CD4-positive, alpha-beta T cell treated with Interferon gamma for 1 hour (primary cell): ENCODE data around the gene RAB27A.
A peak's percentile ranks its signal among the peaks of the same experiment; 100 is the strongest.

Experiments
- DNase-seq: peaks from one replicate; pipeline ENCODE4 v3.0.0-alpha.2; 2020

Gene RAB27A

DNA sequence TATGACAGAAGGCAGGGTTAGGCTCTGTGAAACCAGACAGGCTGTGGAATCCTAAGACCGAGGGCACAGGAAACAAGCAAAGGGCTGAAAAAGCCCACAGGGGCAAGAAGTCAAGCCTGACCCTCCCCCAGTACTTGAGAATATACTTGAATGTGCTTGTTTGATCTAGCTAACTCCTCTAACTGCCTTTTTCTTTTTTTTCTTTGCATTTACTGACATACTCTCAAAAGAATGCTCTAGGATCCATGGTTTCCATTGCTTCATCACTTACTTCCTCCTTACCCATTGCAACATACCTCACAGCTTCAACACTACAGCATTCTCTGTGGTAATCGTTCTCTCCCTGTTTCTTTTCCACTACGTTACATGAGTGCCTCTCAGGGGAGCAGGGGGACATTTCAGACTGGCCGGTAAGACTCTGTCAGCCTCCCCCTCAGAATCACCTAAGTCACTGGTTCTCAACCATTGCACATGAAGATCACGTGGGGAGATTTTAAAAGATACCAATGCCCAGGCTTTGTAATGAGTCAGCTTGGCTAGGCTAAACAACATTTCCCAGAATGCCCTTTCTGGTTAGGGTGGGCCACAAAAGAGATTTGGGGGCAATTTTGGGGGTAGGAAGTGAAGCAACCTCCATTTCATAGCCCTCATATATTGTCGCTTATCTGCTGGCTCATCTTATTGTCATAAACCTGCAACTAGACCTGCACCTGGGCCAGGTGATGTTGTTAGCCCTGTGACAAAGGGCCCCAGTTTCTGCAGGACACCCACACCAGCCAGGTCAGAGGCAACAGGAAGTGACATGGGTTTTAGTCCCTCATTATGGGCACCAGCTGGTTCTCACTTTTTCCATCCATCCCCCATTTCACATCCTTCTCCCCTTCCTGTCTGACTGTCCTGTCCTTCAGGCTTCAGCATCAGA, 68.3 kb downstream of the RAB27A start:
- DNase-seq: peak; percentile 20

GRCh38 chr15:55220606-55221005, 69.0 kb downstream of the RAB27A start:
- no peak for DNase-seq

DNA sequence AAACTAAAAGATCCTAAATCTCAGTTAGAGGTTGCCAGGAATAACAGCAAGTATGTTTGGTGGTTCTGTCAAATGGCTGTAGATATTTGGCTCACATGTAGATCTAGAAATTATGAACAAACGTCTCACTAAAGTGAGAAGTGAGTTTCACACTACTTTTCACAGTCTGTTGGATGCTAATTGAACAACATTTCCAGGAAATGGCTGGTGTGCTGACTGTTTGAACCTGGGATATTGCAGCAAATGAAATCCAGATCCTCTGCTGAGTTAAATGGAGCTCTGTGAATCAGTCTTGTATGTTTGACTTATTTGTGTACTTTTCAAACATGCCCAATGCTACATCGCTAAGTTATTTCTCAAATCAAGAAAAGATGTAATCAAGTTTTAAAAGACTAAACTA, 71.6 kb downstream of the RAB27A start:
- DNase-seq: no peak

GRCh38 chr15:55204464-55204863, 85.1 kb downstream of the RAB27A start:
- DNase-seq: no peak

DNA sequence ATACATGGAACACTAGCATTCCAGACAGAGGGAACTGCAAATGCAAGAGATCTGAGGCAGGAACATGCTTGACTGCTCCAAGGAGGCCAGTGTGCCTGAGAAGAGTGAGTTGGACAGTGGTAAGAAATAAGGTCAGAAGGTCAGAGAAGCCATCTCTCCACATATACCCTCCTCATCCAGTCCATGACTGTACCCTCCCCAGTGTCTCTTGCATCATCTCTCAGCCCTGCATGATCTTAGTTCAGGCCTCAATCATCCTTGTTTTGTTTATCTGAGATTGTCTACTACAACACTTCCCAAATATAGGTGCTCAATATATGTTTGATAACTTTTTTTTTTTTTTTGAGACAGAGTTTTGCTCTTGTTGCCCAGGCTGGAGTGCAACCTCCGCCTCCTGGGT, 87.4 kb downstream of the RAB27A start:
- DNase-seq: no peak

DNA sequence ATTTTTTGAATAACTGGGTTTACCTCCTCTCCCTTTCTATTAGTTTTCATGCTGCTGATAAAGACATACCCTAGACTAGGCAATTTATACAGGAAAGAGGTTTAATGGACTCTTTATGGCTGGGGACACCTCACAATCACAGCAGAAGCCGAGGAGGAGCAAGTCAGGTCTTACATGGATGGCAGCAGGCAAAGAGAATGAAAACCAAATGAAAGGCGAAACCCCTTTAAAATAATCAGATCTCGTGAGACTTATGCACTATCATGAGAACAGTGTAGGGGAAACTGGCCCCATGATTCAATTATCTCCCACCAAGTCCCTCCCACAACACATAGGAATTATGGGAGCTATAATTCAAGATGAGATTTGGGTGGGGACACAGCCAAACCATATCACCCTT, 90.9 kb downstream of the RAB27A start:
- DNase-seq: no peak

DNA sequence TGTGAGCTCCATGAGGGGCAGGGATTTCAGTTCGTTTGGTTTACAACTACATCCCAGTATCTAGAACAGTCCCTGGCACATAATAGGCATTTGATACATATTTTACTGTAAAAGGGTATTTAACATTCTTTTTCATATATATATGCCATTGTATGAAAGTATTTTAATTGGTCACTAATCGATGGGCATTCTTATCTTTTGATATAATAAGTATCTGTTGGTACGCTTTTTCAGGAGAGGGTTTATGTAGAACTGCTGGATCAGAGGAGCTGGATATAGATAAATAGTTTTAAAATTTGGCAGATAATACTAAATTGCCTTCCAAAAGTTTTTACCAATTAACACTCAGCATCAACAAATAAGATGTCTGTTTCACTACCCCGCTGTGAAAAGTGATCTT, 91.9 kb downstream of the RAB27A start:
- DNase-seq: no peak

DNA sequence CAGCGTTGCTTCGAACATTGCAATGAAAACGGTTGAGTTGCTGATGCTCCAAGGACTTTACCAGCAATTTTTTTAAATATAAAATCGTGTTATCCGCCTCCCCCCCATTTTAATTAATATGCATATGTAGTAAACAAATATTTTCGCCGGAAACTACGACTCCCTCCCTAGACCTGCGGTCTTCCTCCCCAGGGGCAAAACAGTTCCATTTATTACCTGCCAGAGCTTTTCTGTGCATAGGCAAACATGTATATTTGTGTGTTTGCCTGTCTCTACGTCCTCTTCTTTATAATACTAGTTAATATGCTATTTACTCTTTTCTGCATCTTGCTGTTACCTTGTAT, 92.3 kb downstream of the RAB27A start:
- DNase-seq: no peak

- peak; percentile 98 for DNase-seq
Measured at GRCh38 chr15:55196458-55197361, 92.9 kb downstream of the RAB27A start, which contains the start of gene RSL24D1. TSS of gene RSL24D1 (minus strand) at chr15:55196941. CDS start at chr15:55196890, 51 bp downstream.

DNA sequence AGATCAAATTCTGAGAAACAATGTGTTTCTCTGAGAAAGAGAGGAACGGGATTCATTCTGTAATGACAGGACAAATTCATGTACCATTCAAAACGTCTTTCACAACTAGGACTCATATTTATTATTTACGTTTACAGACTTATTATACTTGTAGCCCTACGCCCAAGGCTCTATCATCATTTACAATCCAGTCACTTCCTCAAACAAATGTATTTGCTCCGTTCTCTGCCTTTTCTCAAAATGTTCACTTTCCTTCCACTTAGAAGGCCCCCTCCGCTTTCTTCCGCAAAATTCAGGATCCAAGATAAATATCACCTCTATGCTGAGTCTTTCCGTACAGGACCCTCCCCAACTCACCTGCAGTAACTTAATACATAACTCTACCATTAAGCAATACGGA, 93.6 kb downstream of the RAB27A start:
- DNase-seq: no peak

DNA sequence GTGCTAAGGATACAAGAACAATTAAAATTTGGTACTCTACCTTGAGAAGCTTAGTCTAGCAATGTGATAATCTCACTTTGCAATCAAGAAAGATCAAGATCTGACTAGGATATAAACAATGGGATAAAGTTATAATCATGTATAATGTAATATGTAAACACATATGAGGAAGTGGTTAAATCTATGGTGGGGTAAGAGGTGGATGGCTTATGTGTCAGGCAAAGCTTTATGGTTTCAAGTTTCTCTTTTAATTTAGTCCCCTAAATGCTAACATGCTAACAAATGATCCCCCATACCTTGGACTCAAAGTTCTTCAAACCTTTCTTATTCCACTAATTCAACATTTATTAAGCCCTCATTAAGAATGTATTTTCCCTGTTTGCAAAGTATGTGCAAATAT, 95.4 kb downstream of the RAB27A start:
- no peak for DNase-seq

- no peak for DNase-seq
Measured at GRCh38 chr15:55186331-55186730, 103.3 kb downstream of the RAB27A start.

DNA sequence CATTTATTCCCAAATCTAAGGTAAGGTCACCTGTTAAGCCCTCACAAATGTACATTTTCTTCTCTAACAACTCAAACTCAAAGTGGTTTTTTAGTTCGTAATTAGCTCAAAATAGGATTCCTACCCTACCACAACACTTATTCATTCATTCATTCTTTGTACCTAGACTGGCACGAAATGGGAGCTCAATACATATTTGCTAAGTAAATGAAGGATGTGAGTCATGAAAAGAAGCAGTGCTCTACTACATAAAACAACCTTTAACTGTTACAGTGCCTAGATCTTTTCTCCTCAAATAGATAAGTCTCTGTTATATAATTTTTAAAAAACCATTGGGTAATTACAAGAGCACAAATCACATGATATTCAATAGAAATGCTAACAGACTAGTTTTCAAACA, 105.9 kb downstream of the RAB27A start:
- DNase-seq: no peak

DNA sequence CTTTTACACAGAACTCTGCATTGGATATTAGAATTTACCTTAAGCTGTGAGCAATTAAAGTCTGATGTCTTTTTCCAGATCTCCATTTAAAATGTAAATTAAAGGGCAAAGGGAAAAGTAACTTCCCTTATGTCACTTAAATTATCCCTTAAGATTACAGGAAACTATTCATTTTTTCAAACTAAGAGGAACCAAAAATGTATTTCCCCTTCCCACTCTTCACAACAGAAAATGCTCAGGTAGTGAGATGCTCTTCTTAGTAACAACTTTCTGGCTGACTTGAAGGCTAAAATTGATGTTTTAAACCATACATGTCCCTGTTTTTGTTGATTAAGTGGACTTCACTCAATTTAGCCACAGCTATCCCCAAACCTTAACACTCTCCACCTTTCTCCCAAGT, 110.5 kb downstream of the RAB27A start:
- no peak for DNase-seq

GRCh38 chr15:55170361-55170760, 119.3 kb downstream of the RAB27A start:
- DNase-seq: no peak

DNA sequence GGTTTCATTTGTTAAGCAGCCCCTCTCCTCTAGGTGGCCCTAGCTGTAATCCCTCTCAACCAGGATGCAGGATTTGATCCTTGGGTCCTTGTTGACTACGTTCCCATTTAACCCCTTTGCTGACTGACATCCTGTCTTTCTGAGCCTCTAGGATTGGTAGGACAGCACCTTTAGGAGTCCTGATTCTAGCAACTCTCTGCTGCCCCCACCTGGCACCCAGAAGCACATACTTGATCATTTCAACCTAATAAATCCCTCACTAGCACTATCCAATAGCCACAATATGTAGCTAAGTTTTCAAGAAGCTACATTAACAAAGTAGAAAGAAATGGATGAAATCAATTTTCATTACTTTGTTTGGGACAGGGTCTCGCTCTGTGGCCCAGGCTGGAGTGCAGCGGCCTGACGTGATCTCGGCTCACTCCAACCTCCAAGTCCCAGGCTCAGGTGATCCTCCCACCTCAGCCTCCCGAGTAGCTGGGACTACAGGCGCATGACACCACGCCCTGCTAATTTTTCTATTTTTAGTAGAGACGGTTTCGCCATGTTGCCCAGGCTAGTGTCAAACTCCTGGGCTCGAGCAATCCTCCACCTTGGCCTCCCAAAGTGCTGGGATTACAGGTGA, 121.2 kb downstream of the RAB27A start:
- DNase-seq: peak; percentile 27

DNA sequence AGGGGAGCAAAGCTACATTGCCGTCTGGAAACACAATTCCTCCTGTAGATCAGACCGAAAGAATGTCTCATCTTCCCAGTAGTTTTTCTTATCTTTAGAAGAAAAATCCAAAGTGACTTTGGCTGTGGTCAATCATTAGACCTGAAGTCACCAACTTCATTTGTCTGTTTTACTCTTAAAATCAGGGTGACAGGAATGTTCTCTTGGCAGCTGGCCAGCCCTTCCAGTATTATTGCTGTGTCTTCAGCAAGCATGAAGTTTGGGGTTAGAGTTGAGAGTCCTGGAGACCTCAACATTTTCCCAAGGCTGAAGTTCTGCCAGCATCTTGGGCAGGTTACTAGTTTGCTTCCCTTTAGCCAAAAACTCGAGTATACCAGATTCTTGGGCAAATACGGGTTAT, 125.3 kb downstream of the RAB27A start:
- no peak for DNase-seq
